HepG2 (cell line): ENCODE data around the gene RARA. TPM values are rescaled to one million over a fixed set of nuclear protein-coding genes. Genes with fewer than 3 reads are reported as not detected.

Experiments used
- ATRX ChIP-seq: sonication (generic); formaldehyde crosslinking; IDR thresholded peaks from 2 replicates; pipeline ENCODE4 v1.4.0; 2020; ENCODE audit warnings: missing genetic modification reagents, borderline replicate concordance
- ESRRA ChIP-seq: sonication (generic); formaldehyde crosslinking; IDR thresholded peaks from 2 replicates; pipeline ENCODE4 v1.5.1; 2020; ENCODE audit warnings: mild to moderate bottlenecking, low read depth, missing genetic modification reagents
- HBP1 ChIP-seq: IDR thresholded peaks from 2 replicates; pipeline ENCODE4 v1.6.1; 2016; ENCODE audit warnings: low read depth, control low read depth
- KDM4B ChIP-seq: sonication (generic); formaldehyde crosslinking; IDR thresholded peaks from 2 replicates; pipeline ENCODE4 v1.4.0; 2020; ENCODE audit warnings: missing genetic modification reagents
- KLF13 ChIP-seq: sonication (generic); formaldehyde crosslinking; IDR thresholded peaks from 2 replicates; pipeline ENCODE4 v1.4.0; 2020; ENCODE audit warnings: mild to moderate bottlenecking, missing genetic modification reagents
- MAF1 ChIP-seq: sonication (generic); formaldehyde crosslinking; IDR thresholded peaks from 2 replicates; pipeline ENCODE4 v1.5.0; 2020; ENCODE audit warnings: missing genetic modification reagents, borderline replicate concordance
- PAX8 ChIP-seq: sonication (generic); formaldehyde crosslinking; IDR thresholded peaks from 2 replicates; pipeline ENCODE4 v1.8.0; 2022; ENCODE audit warnings: mild to moderate bottlenecking, missing genetic modification reagents, borderline replicate concordance
- PAXIP1 ChIP-seq: sonication (generic); formaldehyde crosslinking; conservative IDR thresholded peaks from 2 replicates; pipeline ENCODE4 v1.4.0; 2020; ENCODE audit warnings: mild to moderate bottlenecking, missing genetic modification reagents, moderate library complexity
- POGZ ChIP-seq: sonication (generic); formaldehyde crosslinking; IDR thresholded peaks from 2 replicates; pipeline ENCODE4 v1.4.0; 2020; ENCODE audit warnings: mild to moderate bottlenecking, missing genetic modification reagents
- PTBP1 ChIP-seq: fragments of 200-400 bp; formaldehyde crosslinking; IDR thresholded peaks from 2 replicates; pipeline ENCODE4 v1.6.1; 2018; ENCODE audit warnings: low read length, low read depth; ENCODE audit not compliant: poor library complexity, severe bottlenecking
- REXO4 ChIP-seq: sonication (generic); formaldehyde crosslinking; IDR thresholded peaks from 2 replicates; pipeline ENCODE4 v1.8.0; 2022; ENCODE audit warnings: missing genetic modification reagents, mild to moderate bottlenecking, borderline replicate concordance
- SMARCE1 ChIP-seq: fragments of 450-650 bp; IDR thresholded peaks from 2 replicates; pipeline ENCODE4 v1.6.1; 2017; ENCODE audit warnings: borderline replicate concordance
- SP1 ChIP-seq, 2 experiments: fragments of 450-650 bp in 1 of 2; sonication (generic) in 1 of 2; formaldehyde crosslinking in 1 of 2; IDR thresholded peaks; 2 replicates each; pipeline versions ENCODE4 v1.4.0 to v1.6.1; 2016 to 2020; ENCODE audit warnings: missing genetic modification reagents in 1 of 2
- ZFAT ChIP-seq: sonication (generic); formaldehyde crosslinking; conservative IDR thresholded peaks from 2 replicates; pipeline ENCODE4 v1.8.1; 2023; ENCODE audit warnings: missing genetic modification reagents, inconsistent platforms
- ZNF205 ChIP-seq: IDR thresholded peaks from 2 replicates; pipeline ENCODE4 v1.6.1; 2018; ENCODE audit warnings: missing biosample characterization, missing genetic modification reagents
- ZNF235 ChIP-seq: sonication (generic); formaldehyde crosslinking; IDR thresholded peaks from 2 replicates; pipeline ENCODE4 v1.8.1; 2023; ENCODE audit warnings: mild to moderate bottlenecking, missing genetic modification reagents, borderline replicate concordance
- ZNF430 ChIP-seq: sonication (generic); formaldehyde crosslinking; IDR thresholded peaks from 2 replicates; pipeline ENCODE4 v1.9.0; 2021; ENCODE audit warnings: mild to moderate bottlenecking, missing genetic modification reagents
- ZNF569 ChIP-seq: sonication (generic); formaldehyde crosslinking; IDR thresholded peaks from 2 replicates; pipeline ENCODE4 v1.5.0; 2020; ENCODE audit warnings: mild to moderate bottlenecking, missing genetic modification reagents, moderate library complexity, borderline replicate concordance
- ZNF781 ChIP-seq: sonication (generic); formaldehyde crosslinking; IDR thresholded peaks from 2 replicates; pipeline ENCODE4 v1.5.1; 2020; ENCODE audit warnings: borderline replicate concordance, mild to moderate bottlenecking, missing genetic modification reagents; ENCODE audit errors: not compliant biosample characterization
- polyA plus RNA-seq, 8 experiments: library from polyadenylated mRNA; depleted of rRNA in 3 of 8; stranded (reverse) in 7 of 8; unstranded in 1 of 8; fragments of >200 nt; fragmentation: Illumina TruSeq in 4 of 8; extraction: Trizol in 4 of 8; gene quantifications; 2 replicates each; pipeline versions ENCODE4 v1.2.1 to v1.2.3, GENCODE V29; 2011 to 2016; ENCODE audit warnings: low read depth in 4 of 8, missing spikeins in 1 of 8, mixed read lengths in 1 of 8; ENCODE audit not compliant: insufficient read depth in 1 of 8
- total RNA-seq, 5 experiments: library from RNA; depleted of rRNA; stranded (reverse); fragments of >200 nt; fragmentation: Illumina TruSeq; extraction: Trizol; gene quantifications; 2 replicates each; pipeline ENCODE4 v1.2.3, GENCODE V29; 2016; ENCODE audit warnings: low read depth in 1 of 5
- TF ChIP-seq, protein P1 (sequence below): IDR thresholded peaks from 2 replicates; pipeline ENCODE4 v1.6.1; 2016

Gene RARA
- total and polyA plus RNA-seq, 2 of the 13 experiments (the other 11 are each of a cell fraction or from before 2014, with no cell fraction given): 6.4 to 8.6 TPM

- TF ChIP-seq MAF1 (CRISPR knock-in tag) (no peak), ZFAT (no peak), ATRX (no peak), KDM4B (CRISPR knock-in tag) (no peak; the same call in 1 of the 2 replicates), ZNF205 (CRISPR knock-in tag) (peak; percentile 95), ZNF235 (CRISPR knock-in tag) (no peak), PAX8 (CRISPR knock-in tag) (no peak), HBP1 (CRISPR knock-in tag) (peak; percentile 95), ZNF569 (CRISPR knock-in tag) (no peak), SP1 (IDR thresholded peaks at IDR 0.05) (no peak), SP1 (CRISPR knock-in tag; IDR thresholded peaks at IDR 0.05) (no peak; the same call in 1 of the 2 replicates), KLF13 (CRISPR knock-in tag) (no peak), SMARCE1 (no peak), ZNF781 (CRISPR knock-in tag) (no peak), POGZ (CRISPR knock-in tag) (peak; percentile 61), ZNF430 (no peak), ESRRA (CRISPR knock-in tag) (peak; percentile 37; the same call in 1 of the 2 replicates), PAXIP1 (CRISPR knock-in tag) (peak; percentile 93), REXO4 (CRISPR knock-in tag) (no peak), PTBP1 (no peak)
- TF ChIP-seq, protein P1, sequence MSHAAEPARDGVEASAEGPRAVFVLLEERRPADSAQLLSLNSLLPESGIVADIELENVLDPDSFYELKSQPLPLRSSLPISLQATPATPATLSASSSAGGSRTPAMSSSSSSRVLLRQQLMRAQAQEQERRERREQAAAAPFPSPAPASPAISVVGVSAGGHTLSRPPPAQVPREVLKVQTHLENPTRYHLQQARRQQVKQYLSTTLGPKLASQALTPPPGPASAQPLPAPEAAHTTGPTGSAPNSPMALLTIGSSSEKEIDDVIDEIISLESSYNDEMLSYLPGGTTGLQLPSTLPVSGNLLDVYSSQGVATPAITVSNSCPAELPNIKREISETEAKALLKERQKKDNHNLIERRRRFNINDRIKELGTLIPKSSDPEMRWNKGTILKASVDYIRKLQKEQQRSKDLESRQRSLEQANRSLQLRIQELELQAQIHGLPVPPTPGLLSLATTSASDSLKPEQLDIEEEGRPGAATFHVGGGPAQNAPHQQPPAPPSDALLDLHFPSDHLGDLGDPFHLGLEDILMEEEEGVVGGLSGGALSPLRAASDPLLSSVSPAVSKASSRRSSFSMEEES (CRISPR knock-in tag): peak; percentile 81
Measured at GRCh38 chr17:40352779-40353394, 43.9 kb downstream of the RARA start (continued).
